ENCODE results near the gene HTRA1. TPM values are rescaled to one million over a fixed set of nuclear protein-coding genes. Genes with fewer than 3 reads are reported as not detected.

Gene HTRA1
- total RNA-seq, 1 experiment from 2014 or later: 0.39 TPM

DNA sequence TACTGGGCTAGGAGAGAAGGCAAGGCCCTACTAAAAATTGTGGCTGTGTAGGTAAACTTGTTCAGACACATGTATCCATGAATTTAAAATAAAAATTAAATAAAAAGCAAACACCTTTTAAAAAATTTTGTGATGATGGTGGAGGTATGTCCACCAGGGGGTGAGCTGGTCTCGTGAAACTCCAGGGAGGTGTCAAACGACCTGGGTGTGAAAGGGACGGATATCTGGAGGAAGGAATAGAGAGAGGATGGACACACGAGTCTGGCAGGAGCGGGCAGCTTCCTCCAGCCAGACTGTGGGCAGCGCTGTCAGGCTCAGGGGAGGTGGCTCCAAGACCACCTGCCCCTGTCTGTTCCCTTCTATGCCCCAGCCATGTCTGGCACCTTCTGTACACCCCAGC is 64.4 kb downstream of the HTRA1 start:
- no peaks in the 10 kb centered on the region for H3K9me3 ChIP-seq (ENCODE audit: control insufficient read depth in 1 of 2, insufficient read depth in 1 of 2, low read depth in 1 of 2, low read length in 2 of 2)
- no peaks in the 10 kb centered on the region for H3K4me1 ChIP-seq (ENCODE audit: control insufficient read depth in 1 of 2, insufficient read depth in 2 of 2, low read length in 2 of 2)
- no peak overlapping the region for H3K4me3 ChIP-seq (replicated peaks in 1 of 2; ENCODE audit: low read depth in 1 of 2, low read length in 2 of 2)
- ATAC-seq: peak; percentile 84
- intact Hi-C loops (cut with micrococcal nuclease): loop anchor here (1.0 kb wide), 2 partner anchors 40 to 179 kb away; no protein-coding TSS in a partner anchor
- H3K27ac ChIP-seq (ENCODE audit: low read depth, low read length): no peak overlapping the region
- no peaks in the 10 kb centered on the region for H3K79me2 ChIP-seq (ENCODE audit: insufficient read depth, low read length)
- RAD21 ChIA-PET (ENCODE audit: low non-redundant PET in 1 of 2, low total read pairs in 2 of 2, uncharacterized antibody in 2 of 2, unreplicated experiment in 2 of 2): interaction anchor here in 1 of 2 experiments (0.6 to 1.2 kb wide), 2 partner anchors 40 to 123 kb away, joined by 3 read pairs; no protein-coding TSS in a partner anchor
- CTCF ChIA-PET: interaction anchor here (1.0 to 1.3 kb wide), 3 partner anchors 31 to 123 kb away, joined by 3 to 6 read pairs (median 4); no protein-coding TSS in a partner anchor
- no peak overlapping the region for H3K4me2 ChIP-seq (ENCODE audit: low read length)
- no peaks in the 10 kb centered on the region for H4K20me1 ChIP-seq (ENCODE audit: insufficient read depth)
- H3K9ac ChIP-seq (ENCODE audit: low read length): no peak overlapping the region
- DNase-seq (ENCODE audit: low read depth, low spot score): peak; percentile 23
- no TSS peak for BruUV-seq (replicated peaks)
- TF ChIP-seq CTCF (IDR thresholded peaks at IDR 0.05 in 2 of 3, conservative IDR thresholded peaks at IDR 0.05 in 1 of 3; ENCODE audit: borderline replicate concordance in 1 of 3, insufficient read depth in 1 of 3, low read depth in 2 of 3, low read length in 2 of 3) (peak; percentile 55 to 77 (median 60)), POLR2AphosphoS5 (IDR thresholded peaks at IDR 0.05; ENCODE audit: low read depth, low read length) (no peak), RAD21 (IDR thresholded peaks at IDR 0.05; ENCODE audit: low read depth) (peak; percentile 79)
- H3K9me2 ChIP-seq (ENCODE audit: insufficient read depth): no peaks in the 10 kb centered on the region
- POLR2A ChIA-PET: no interaction called here
- H3K27me3 ChIP-seq (ENCODE audit: insufficient read depth, low read length): peaks cover 27% of the 10 kb centered on the region; the same call in 1 of the 2 replicates
- H3K36me3 ChIP-seq (ENCODE audit: control insufficient read depth in 1 of 2, insufficient read depth in 2 of 2, low read length in 2 of 2): no peaks in the 10 kb centered on the region
- H2AFZ ChIP-seq (ENCODE audit: low read depth, low read length, poor library complexity, severe bottlenecking): no peak overlapping the region

DNA sequence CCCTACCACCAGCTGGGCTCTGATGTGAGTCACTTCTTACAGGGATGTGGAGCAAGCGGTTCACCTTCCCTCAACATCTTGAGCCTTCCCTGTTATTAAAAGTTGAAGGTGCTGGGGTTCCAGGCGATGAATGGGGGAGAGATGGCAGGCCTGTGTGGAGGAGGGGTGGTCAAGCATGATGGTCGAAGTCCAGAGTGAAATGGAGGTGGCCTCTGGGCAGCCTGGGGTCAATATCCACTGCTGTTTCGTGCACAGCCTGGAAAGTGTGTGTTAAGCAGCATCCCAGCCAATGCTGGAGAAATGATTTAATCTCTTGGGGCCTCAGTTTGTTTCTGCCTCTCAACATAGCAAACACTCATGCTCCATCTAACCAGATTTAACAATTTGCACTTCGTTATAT is 65.5 kb downstream of the HTRA1 start:
- no TSS peak for BruUV-seq (replicated peaks)
- Histone ChIP-seq H4K20me1 (ENCODE audit: insufficient read depth) (no peaks in the 10 kb centered on the region), H3K79me2 (ENCODE audit: insufficient read depth, low read length) (no peaks in the 10 kb centered on the region), H3K9me3 (ENCODE audit: control insufficient read depth in 1 of 2, insufficient read depth in 1 of 2, low read depth in 1 of 2, low read length in 2 of 2) (no peaks in the 10 kb centered on the region), H3K4me1 (ENCODE audit: control insufficient read depth in 1 of 2, insufficient read depth in 2 of 2, low read length in 2 of 2) (peaks cover 0 to 5% of the 10 kb centered on the region in 2 experiments; a peak in 1 of 4 replicates), H3K4me3 (replicated peaks in 1 of 2; ENCODE audit: low read depth in 1 of 2, low read length in 2 of 2) (no peak overlapping the region), H3K9ac (ENCODE audit: low read length) (no peak overlapping the region), H3K27me3 (ENCODE audit: insufficient read depth, low read length) (peaks cover 26% of the 10 kb centered on the region; the same call in 1 of the 2 replicates), H3K4me2 (ENCODE audit: low read length) (no peak overlapping the region), H3K36me3 (ENCODE audit: control insufficient read depth in 1 of 2, insufficient read depth in 2 of 2, low read length in 2 of 2) (no peaks in the 10 kb centered on the region), H3K9me2 (ENCODE audit: insufficient read depth) (no peaks in the 10 kb centered on the region), H2AFZ (ENCODE audit: low read depth, low read length, poor library complexity, severe bottlenecking) (no peak overlapping the region), H3K27ac (ENCODE audit: low read depth, low read length) (no peak overlapping the region)
- ATAC-seq (no peak), DNase-seq (ENCODE audit: low read depth, low spot score) (no peak)
- ChIA-PET CTCF (no interaction called here), POLR2A (no interaction called here), RAD21 (ENCODE audit: low non-redundant PET in 1 of 2, low total read pairs in 2 of 2, uncharacterized antibody in 2 of 2, unreplicated experiment in 2 of 2) (no interaction called here)
- TF ChIP-seq CTCF (IDR thresholded peaks at IDR 0.05 in 2 of 3, conservative IDR thresholded peaks at IDR 0.05 in 1 of 3; ENCODE audit: borderline replicate concordance in 1 of 3, insufficient read depth in 1 of 3, low read depth in 2 of 3, low read length in 2 of 3) (0 out of 6 replicates have a peak, but pooled peaks of 1 of the 3 experiments have one; percentile 3), EZH2 (IDR thresholded peaks at IDR 0.05) (no peak)
- intact Hi-C loops (cut with micrococcal nuclease): no loop called here
